Measurements from ENCODE around the gene TACSTD2.

DNA sequence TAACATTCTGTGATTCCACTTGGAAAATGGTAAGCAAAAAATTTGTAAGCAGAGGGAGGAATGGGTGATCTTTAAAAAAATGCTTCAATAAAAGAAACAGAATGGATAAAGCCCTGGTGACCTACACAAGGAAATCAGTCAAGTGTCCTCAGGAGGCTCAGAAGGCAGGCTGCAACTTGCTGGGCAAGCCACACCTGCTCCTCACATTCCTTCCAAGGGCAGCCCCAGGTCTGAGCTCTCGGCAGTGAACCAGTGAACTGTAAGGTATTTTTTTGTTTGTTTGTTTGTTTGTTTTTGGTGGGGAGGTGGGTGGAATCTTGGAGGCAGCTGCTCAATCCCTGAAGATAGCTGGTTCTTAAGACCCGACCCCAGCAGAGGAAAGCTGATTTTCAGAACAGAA, 4.4 kb downstream of the TACSTD2 start:
- TF ChIP-seq, protein P1, sequence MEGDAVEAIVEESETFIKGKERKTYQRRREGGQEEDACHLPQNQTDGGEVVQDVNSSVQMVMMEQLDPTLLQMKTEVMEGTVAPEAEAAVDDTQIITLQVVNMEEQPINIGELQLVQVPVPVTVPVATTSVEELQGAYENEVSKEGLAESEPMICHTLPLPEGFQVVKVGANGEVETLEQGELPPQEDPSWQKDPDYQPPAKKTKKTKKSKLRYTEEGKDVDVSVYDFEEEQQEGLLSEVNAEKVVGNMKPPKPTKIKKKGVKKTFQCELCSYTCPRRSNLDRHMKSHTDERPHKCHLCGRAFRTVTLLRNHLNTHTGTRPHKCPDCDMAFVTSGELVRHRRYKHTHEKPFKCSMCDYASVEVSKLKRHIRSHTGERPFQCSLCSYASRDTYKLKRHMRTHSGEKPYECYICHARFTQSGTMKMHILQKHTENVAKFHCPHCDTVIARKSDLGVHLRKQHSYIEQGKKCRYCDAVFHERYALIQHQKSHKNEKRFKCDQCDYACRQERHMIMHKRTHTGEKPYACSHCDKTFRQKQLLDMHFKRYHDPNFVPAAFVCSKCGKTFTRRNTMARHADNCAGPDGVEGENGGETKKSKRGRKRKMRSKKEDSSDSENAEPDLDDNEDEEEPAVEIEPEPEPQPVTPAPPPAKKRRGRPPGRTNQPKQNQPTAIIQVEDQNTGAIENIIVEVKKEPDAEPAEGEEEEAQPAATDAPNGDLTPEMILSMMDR (IDR thresholded peaks at IDR 0.05), result no peak
- TF ChIP-seq POLR2AphosphoS5 (IDR thresholded peaks at IDR 0.05; ENCODE audit: low read depth, low read length) (no peak), TCF7L2 (IDR thresholded peaks at IDR 0.05; ENCODE audit: low read depth, low read length) (no peak), SIN3A (IDR thresholded peaks at IDR 0.05; ENCODE audit: borderline replicate concordance, insufficient read depth, low read depth, low read length) (no peak)
- TF ChIP-seq, protein P2, sequence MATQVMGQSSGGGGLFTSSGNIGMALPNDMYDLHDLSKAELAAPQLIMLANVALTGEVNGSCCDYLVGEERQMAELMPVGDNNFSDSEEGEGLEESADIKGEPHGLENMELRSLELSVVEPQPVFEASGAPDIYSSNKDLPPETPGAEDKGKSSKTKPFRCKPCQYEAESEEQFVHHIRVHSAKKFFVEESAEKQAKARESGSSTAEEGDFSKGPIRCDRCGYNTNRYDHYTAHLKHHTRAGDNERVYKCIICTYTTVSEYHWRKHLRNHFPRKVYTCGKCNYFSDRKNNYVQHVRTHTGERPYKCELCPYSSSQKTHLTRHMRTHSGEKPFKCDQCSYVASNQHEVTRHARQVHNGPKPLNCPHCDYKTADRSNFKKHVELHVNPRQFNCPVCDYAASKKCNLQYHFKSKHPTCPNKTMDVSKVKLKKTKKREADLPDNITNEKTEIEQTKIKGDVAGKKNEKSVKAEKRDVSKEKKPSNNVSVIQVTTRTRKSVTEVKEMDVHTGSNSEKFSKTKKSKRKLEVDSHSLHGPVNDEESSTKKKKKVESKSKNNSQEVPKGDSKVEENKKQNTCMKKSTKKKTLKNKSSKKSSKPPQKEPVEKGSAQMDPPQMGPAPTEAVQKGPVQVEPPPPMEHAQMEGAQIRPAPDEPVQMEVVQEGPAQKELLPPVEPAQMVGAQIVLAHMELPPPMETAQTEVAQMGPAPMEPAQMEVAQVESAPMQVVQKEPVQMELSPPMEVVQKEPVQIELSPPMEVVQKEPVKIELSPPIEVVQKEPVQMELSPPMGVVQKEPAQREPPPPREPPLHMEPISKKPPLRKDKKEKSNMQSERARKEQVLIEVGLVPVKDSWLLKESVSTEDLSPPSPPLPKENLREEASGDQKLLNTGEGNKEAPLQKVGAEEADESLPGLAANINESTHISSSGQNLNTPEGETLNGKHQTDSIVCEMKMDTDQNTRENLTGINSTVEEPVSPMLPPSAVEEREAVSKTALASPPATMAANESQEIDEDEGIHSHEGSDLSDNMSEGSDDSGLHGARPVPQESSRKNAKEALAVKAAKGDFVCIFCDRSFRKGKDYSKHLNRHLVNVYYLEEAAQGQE (IDR thresholded peaks at IDR 0.05; ENCODE audit: insufficient read depth in 1 of 2, low read depth in 2 of 2, low read length in 1 of 2), result no peak

Data from Panc1 (cell line).